SKM-1 (cell line): ENCODE measurements around the gene ARSB.

Experiments used
- DNase-seq: peaks from one replicate; lab custom pipeline; 2025; ENCODE audit not compliant: unreplicated experiment; lab: John Stamatoyannopoulos, UW

The ARSB gene

GRCh38 chr5:78731884-78732283 is 253.2 kb downstream of the ARSB start:
- no peak for DNase-seq

DNA sequence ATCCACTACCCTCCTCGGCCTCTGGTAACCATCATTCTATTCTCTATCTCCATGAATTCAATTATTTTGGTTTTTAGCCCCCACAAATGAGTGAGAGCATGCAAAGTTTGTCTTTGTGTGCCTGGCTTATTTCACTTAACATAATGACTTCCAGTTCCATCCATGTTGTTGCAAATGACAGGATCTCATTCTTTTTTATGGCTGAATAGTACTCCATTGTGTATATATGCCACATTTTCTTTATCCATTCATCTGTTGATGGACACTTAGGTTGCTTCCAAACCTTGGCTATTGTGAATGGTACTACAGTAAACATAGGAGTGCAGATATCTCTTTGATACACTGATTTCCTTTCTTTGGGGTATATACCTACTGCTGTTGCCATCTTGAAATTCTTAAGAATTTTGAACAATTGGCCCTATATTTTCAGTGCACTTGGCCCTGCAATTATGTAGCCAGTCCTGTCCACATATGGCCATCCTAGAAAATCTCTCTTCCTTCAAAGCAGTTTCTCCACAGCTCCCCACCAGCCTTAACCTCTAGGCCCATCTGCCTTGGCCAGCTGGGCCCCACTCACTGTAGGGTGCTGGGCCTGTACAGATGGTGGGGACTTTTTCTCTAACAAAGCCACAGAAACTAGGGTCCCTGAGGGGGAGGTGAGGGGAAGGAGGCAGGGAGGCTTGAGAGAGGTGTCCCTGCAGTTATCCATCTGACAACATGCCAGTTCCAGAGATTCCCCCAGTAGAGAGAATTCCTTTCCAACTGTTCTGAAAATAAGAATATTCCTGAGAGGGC is 254.6 kb downstream of the ARSB start:
- DNase-seq: no peak

- DNase-seq: no peak
These were observed 257.0 kb downstream of the ARSB start for GRCh38 chr5:78727786-78728761.
